ENCODE results near the gene NR3C2. TPM values are rescaled to one million over a fixed set of nuclear protein-coding genes. Genes with fewer than 3 reads are reported as not detected.

NR3C2 gene
- total RNA-seq, 1 donor, result 1.1 TPM

- DNase-seq (ENCODE audit: low read depth in 2 of 3, low spot score in 2 of 3), result no peak
These were observed 324.0 kb downstream of the NR3C2 start for GRCh38 chr4:148118179-148118578.

DNA sequence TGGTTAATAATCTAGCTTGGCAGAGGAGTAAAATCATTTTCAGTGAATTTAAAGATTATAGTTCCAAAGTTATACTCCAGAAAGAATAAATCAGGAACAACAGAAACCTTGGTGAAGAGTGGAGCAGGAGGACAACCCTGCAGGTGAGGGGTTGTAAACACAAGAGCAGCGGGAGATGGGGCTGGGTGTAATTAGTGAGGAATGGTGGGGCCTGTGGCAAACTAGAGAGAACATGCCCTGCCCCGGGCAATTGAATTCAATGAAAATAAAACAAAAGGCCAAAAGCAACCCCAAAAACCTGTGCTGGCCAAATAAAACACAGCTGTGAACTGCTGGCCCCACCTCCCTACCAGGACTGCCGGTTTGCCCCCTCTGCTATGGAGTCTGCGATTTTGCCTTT, 325.2 kb downstream of the NR3C2 start:
- no peak for DNase-seq (ENCODE audit: low read depth in 2 of 3, low spot score in 2 of 3)

GRCh38 chr4:148116264-148116663, 325.9 kb downstream of the NR3C2 start:
- peak in 1 of 3 donors; percentile 46 for DNase-seq (ENCODE audit: low read depth in 2 of 3, low spot score in 2 of 3)

DNA sequence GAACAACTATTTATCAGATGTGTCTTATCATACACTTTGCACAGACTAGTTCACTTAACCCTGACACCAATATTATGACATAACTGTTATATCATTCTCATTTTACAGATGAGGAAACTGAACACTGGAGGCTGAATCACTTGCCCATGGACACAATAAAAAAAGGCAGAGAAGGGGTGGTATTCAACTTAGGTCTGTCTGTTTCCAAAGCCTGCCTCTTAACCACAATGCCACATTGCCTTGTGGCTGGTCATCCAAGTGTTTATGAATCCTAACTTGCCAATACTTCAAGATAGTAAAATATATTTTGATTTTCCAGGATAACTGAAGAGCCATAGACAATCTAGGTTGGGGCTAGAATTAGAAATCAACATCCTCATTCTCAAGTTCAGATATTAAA, 327.8 kb downstream of the NR3C2 start:
- no peak for DNase-seq (ENCODE audit: low read depth in 2 of 3, low spot score in 2 of 3)

DNA sequence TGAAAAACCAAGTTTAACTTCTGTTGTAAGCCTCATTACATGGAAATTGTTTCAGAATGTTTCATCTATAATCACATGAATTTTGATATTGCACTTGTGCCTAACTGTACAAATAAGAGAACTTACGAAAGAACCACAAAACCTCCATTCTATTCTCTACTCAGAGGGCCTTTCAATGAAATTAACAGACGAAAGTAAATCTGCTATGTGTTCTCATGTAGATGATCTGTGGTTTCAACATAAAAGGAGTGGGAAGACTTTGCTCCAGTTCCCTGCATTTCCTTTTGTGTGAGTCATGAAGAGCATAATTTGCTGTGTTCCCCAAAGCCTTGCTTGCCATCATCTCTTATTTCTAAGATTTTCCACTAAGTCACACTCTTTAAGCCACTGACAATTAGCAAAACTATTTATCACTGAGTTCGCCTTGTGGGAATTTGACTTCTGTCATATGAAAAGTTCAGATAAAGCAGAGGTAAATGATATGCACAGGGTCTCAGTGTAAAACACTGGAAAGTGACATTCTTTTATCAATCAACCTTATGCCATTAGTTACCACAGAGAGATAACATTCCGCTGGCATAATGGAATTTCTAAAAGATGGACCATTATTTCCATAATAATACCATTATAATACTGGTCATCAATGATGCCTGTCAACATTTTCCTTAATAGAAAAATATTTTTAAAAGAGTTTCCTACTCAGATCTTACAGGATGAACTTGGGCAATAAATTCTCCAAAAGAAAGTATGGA, 329.8 kb downstream of the NR3C2 start:
- no peak for DNase-seq (ENCODE audit: low read depth in 2 of 3, low spot score in 2 of 3)

DNA sequence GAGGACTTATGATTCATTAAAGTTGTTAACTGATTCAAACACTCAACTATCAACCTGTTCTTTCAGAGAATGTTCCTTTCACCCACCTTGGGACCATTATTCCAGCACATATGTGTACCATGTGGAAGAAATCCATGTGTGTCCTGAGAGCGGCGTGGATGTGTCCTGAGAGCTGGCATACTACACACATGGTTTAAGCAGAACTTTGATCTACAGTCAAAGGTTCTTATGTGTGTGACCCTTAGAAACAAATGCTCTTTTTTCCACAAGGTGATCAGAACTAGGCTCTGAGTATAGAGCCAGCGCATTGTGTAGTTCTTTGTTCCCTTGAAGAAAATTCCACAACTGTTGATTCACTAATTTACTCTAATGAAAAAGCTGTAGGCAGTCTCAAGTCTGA, 332.0 kb downstream of the NR3C2 start:
- no peak for DNase-seq (ENCODE audit: low read depth in 2 of 3, low spot score in 2 of 3)

GRCh38 chr4:148109216-148109615, 333.0 kb downstream of the NR3C2 start:
- no peak for DNase-seq (ENCODE audit: low read depth in 2 of 3, low spot score in 2 of 3)

- no peak for DNase-seq (ENCODE audit: low read depth in 2 of 3, low spot score in 2 of 3)
These were observed 333.4 kb downstream of the NR3C2 start for GRCh38 chr4:148108766-148109165.

- DNase-seq (ENCODE audit: low read depth in 2 of 3, low spot score in 2 of 3), result no peak
These were observed 338.4 kb downstream of the NR3C2 start for GRCh38 chr4:148103597-148104355.

GRCh38 chr4:148101790-148102189, 340.4 kb downstream of the NR3C2 start:
- no peak for DNase-seq (ENCODE audit: low read depth in 2 of 3, low spot score in 2 of 3)

GRCh38 chr4:148101235-148101634, 341.0 kb downstream of the NR3C2 start:
- no peak for DNase-seq (ENCODE audit: low read depth in 2 of 3, low spot score in 2 of 3)

GRCh38 chr4:148097801-148098200, 344.4 kb downstream of the NR3C2 start:
- no peak for DNase-seq (ENCODE audit: low read depth in 2 of 3, low spot score in 2 of 3)

- no peak for DNase-seq (ENCODE audit: low read depth in 2 of 3, low spot score in 2 of 3)
These were observed 346.8 kb downstream of the NR3C2 start for GRCh38 chr4:148095346-148095923.

- no peak for DNase-seq (ENCODE audit: low read depth in 2 of 3, low spot score in 2 of 3)
These were observed 348.1 kb downstream of the NR3C2 start for GRCh38 chr4:148094149-148094548.

DNA sequence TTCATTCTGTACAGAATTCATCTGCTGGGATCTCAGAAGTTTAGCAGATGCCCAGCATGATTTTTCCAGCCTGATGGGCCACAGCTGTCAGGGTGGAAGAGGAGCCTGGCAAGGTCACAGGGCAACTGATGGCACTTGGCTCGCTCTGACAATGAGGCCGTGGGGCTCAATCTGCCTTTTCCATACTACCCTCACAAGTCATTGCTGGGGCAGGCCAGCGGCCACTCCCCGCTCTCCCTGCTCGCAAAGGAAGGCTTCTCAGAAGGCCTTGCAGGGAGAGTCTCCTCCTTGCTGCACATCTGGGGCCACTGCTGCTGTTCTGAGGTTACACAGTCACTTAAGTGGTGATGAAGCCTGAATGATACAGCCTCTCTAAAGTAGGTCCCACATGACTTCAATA, 349.1 kb downstream of the NR3C2 start:
- no peak for DNase-seq (ENCODE audit: low read depth in 2 of 3, low spot score in 2 of 3)

DNA sequence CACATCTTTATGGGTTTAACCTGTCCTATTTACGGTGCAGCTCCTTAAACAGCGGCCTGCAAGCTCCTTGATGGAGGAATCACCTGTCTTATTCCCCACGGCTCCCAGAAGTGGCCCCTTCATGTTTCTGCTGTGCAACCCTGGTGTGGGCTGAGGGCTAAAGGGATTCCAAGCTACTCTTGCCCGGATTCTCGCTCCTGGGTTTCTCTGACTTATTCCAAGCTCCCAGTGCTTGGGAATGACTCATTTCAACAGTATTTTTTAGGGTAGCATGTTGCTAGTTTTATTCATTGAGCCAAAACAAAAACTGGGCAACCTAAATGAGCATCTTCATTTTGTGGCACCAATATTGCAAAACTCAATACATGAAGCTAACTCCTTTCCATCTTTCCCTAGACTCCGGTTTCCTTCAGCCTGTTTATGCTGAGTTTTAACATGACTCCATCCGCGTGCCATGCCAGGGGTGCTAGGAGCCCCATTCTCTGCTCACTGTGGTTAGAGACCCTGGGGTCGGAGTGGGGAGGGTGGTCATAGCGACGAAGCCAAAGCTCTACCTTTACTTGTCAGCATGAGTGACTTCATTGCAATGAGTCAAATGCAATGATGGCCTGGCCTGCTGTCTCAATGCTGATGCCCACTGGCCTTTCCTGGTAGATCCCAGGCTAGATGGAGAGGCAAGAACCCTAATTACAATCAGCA, 349.7 kb downstream of the NR3C2 start:
- no peak for DNase-seq (ENCODE audit: low read depth in 2 of 3, low spot score in 2 of 3)

GRCh38 chr4:148091896-148092295, 350.3 kb downstream of the NR3C2 start:
- DNase-seq (ENCODE audit: low read depth in 2 of 3, low spot score in 2 of 3), result no peak

DNA sequence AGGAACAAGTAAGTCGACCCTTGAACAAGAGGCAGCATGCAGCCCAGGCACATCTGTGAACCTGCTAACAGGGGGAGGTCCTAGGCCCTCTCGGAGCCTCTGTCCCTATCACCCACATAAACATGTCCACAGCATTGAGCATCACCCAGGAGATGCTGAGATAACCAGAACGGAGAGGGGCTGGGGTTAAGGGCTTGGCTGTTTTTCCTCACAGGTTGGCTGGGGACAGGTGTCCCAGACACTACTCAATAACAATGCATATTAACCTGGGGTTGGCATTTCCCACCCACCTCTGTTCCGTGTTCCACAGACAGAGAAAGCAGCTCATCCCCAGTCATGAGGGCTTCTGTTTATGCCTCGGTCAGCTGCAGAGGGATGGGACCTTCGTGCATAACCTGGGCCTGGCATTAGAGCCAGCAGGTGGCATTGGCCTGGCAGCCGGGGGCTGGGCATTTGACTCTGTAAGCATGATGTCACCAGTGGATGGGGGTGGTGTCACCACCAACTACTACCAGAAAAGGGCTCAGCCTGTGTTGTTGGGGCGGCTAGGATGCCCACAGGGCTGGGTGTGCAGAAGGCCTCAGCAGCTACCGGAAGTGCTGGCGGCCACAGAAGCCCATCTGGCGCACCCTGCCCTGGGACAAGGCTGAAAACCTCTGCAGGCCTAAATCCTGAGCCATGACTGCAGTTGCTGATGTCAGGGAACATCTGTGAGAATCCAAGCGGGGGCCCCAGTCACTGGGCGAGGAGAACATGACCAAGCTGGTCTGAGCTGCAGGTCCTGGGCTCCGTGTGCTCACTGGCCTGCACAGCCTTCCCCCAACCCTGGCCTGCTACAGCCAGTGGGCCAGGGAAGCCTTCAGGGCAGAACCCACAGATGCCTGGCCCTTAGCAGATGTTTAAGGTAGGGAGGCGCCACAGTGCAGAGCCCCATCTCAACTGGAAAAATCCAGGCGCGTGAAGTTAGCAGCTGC, 351.4 kb downstream of the NR3C2 start:
- DNase-seq (ENCODE audit: low read depth in 2 of 3, low spot score in 2 of 3), result no peak

DNA sequence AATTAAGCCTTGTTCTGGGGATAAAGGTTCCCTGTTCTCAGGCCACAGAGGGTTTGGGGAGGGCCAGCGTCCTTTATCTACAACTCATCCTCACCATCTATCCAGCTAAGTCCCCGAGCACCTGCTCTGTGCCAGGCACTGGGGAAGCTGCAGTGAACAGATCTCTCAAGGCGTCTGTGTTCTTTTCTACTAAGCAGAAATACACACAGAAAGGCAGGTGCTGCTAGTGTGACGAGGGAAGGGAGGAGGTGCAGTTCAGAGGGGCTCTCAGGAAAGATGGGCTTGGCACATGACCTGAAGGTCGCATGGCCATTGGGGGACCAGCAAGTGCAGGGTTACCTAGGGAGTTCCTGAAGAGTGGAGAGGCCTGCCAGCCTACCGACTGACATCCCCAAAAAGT, 352.2 kb downstream of the NR3C2 start:
- DNase-seq (ENCODE audit: low read depth in 2 of 3, low spot score in 2 of 3), result no peak

DNA sequence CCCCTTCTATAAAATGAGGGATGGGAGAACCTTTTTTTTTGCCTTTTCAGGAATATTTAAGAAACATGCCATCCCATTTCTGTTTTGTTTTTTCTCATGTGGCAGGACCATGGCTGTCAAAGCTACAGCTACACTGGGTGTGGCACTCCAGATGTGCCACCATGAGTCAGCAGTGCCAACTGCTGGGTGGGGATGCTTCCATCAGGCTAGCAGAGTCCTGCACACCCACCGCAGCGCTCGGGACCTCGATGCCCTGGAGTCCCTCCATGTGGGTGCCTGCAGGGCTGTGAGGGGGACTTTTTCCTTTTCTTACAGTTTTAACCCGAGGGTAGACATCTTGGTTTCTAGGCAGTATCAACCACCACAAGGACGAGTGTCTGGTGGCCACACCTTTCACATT, 352.6 kb downstream of the NR3C2 start:
- no peak for DNase-seq (ENCODE audit: low read depth in 2 of 3, low spot score in 2 of 3)
